ENCODE data around the gene AMOTL1.

Gene AMOTL1

GRCh38 chr11:94762995-94763394 lies 5.2 kb upstream of the AMOTL1 start:
- no peaks in the 10 kb centered on the region for H3K27me3 ChIP-seq (replicated peaks; ENCODE audit: control insufficient read depth, insufficient read depth, low read length)
- no peak for DNase-seq (ENCODE audit: extremely low read depth, insufficient read length)
- H3K36me3 ChIP-seq (ENCODE audit: control insufficient read depth, insufficient read depth, low read length), result no peaks in the 10 kb centered on the region
- H3K4me3 ChIP-seq (replicated peaks; ENCODE audit: low read depth, low read length), result no peak overlapping the region
- TF ChIP-seq CTCF (IDR thresholded peaks at IDR 0.05; ENCODE audit: insufficient read depth, low read length, poor library complexity, severe bottlenecking), result no peak

GRCh38 chr11:94766713-94767206 lies 1.4 kb upstream of the AMOTL1 start:
- H3K27me3 ChIP-seq (replicated peaks; ENCODE audit: control insufficient read depth, insufficient read depth, low read length), result no peaks in the 10 kb centered on the region; the same call in 1 of the 2 replicates
- no peaks in the 10 kb centered on the region for H3K36me3 ChIP-seq (ENCODE audit: control insufficient read depth, insufficient read depth, low read length)
- TF ChIP-seq CTCF (IDR thresholded peaks at IDR 0.05; ENCODE audit: insufficient read depth, low read length, poor library complexity, severe bottlenecking), result no peak
- DNase-seq (ENCODE audit: extremely low read depth, insufficient read length), result no peak
- no peak overlapping the region for H3K4me3 ChIP-seq (replicated peaks; ENCODE audit: low read depth, low read length)

- TF ChIP-seq CTCF (IDR thresholded peaks at IDR 0.05; ENCODE audit: insufficient read depth, low read length, poor library complexity, severe bottlenecking), result no peak
- no peaks in the 10 kb centered on the region; the same call in 1 of the 2 replicates for H3K27me3 ChIP-seq (replicated peaks; ENCODE audit: control insufficient read depth, insufficient read depth, low read length)
- DNase-seq (ENCODE audit: extremely low read depth, insufficient read length), result no peak
- no peaks in the 10 kb centered on the region for H3K36me3 ChIP-seq (ENCODE audit: control insufficient read depth, insufficient read depth, low read length)
- H3K4me3 ChIP-seq (replicated peaks; ENCODE audit: low read depth, low read length), result no peak overlapping the region
These were observed 865 bp upstream of the AMOTL1 start for GRCh38 chr11:94767291-94767690.

- no peaks in the 10 kb centered on the region; the same call in 1 of the 2 replicates for H3K27me3 ChIP-seq (replicated peaks; ENCODE audit: control insufficient read depth, insufficient read depth, low read length)
- H3K36me3 ChIP-seq (ENCODE audit: control insufficient read depth, insufficient read depth, low read length), result no peaks in the 10 kb centered on the region
- no peak overlapping the region for H3K4me3 ChIP-seq (replicated peaks; ENCODE audit: low read depth, low read length)
- no peak for TF ChIP-seq CTCF (IDR thresholded peaks at IDR 0.05; ENCODE audit: insufficient read depth, low read length, poor library complexity, severe bottlenecking)
- DNase-seq (ENCODE audit: extremely low read depth, insufficient read length), result peak; percentile 4
These were observed 716 bp downstream of the AMOTL1 start for GRCh38 chr11:94768602-94769541.

GRCh38 chr11:94769880-94770279 lies 1.7 kb downstream of the AMOTL1 start:
- no peak for TF ChIP-seq CTCF (IDR thresholded peaks at IDR 0.05; ENCODE audit: insufficient read depth, low read length, poor library complexity, severe bottlenecking)
- no peaks in the 10 kb centered on the region for H3K36me3 ChIP-seq (ENCODE audit: control insufficient read depth, insufficient read depth, low read length)
- no peaks in the 10 kb centered on the region; the same call in 1 of the 2 replicates for H3K27me3 ChIP-seq (replicated peaks; ENCODE audit: control insufficient read depth, insufficient read depth, low read length)
- no peak for DNase-seq (ENCODE audit: extremely low read depth, insufficient read length)
- H3K4me3 ChIP-seq (replicated peaks; ENCODE audit: low read depth, low read length), result no peak overlapping the region

All from GM06990 (cell line).